GM12801 (cell line): Measurements from ENCODE around the gene MRPS7.

Source experiments
- TF ChIP-seq, protein P1 (sequence below): IDR thresholded peaks from one replicate; pipeline ENCODE4 v1.5.1; 2011; ENCODE audit warnings: control low read depth; ENCODE audit not compliant: insufficient read length; ENCODE audit errors: extremely low read depth

MRPS7 gene

DNA sequence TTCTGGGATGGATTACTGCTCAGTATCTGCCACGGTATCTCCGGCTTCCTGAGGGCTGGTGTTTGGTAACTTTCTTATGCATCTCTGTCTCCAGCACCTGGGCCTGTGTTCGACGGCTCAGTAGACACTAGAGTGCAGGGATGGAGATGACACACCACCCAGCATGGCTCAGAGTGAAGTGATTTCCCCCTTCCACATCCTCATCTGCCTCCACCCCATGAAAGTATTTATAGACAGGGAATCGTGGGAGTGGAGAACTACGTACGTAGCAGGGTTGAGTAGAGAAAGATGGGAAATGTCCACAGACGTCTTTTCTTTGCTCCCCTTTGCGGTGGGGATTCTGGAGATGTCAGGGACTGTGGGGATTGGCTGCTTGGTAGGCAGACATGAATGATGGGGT is 39.4 kb downstream of the MRPS7 start:
- TF ChIP-seq, protein P1, sequence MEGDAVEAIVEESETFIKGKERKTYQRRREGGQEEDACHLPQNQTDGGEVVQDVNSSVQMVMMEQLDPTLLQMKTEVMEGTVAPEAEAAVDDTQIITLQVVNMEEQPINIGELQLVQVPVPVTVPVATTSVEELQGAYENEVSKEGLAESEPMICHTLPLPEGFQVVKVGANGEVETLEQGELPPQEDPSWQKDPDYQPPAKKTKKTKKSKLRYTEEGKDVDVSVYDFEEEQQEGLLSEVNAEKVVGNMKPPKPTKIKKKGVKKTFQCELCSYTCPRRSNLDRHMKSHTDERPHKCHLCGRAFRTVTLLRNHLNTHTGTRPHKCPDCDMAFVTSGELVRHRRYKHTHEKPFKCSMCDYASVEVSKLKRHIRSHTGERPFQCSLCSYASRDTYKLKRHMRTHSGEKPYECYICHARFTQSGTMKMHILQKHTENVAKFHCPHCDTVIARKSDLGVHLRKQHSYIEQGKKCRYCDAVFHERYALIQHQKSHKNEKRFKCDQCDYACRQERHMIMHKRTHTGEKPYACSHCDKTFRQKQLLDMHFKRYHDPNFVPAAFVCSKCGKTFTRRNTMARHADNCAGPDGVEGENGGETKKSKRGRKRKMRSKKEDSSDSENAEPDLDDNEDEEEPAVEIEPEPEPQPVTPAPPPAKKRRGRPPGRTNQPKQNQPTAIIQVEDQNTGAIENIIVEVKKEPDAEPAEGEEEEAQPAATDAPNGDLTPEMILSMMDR = no peak

DNA sequence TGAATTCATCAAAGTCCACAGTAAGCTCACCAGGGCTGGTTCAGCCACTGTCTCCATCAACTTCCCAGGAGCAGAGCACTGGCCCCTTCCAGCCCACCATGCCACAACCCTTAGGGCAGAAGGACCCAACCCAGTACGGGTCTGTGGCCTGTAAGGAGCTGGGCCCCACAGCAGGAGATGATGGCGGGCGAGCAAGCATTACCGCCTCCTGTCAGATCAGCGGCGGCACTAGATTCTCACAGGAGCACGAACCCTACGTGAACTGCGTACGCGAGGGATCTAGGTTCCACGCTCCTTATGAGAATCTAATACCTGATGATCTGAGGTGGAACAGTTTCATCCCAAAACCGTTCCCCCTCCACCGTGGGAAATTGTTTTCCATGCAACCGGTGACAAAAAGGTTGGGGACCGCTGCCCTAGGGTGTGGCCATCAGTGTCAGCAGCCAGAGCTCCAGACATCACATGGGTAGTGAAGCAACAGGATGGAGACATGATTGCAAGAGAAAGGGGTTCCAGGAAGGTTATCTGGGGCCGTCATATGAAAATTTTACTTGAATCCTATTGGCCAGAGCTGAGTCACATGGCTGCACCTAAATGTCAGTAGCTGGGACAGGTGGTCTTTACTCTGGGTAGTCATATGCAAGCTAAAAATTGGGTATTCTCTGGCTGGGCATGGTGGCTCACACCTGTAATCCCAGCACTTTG is 40.0 kb downstream of the MRPS7 start:
- TF ChIP-seq, protein P1 = no peak

DNA sequence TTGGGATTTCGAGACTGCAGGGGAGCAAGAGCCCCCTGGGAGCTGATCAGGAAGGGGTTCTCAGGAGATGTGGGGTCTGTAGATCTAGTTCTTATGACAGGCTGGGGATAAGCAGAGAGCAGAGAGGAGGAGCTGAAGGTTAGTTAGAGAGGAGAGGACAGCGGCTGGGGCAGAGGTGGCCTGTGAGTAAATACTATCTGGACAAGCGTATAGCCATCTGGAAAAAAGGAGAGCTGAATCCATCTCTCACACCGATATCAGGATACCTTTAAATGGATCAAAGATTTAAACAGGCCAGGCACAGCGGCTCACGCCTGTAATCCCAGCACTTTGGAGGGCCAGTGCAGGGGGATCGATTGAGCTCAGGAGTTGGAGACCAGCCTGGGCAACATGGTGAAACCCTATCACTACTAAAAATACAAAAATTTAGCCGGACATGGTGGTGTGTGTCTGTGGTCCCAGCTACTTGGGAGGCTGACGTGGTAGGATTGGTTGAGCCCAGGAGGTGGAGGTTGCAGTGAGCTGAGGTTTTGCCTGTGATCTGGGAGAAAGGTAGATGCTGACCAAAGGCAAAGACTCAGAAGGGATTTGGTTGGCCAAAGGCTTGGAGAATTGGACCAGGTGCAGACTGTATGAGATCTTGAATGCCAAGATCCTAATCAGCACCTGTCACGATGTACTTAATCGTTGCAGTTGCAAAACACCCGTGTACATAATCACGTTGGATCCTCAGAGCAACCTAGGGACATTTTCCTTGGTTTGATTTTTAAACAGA is 46.5 kb downstream of the MRPS7 start:
- TF ChIP-seq, protein P1 = no peak

DNA sequence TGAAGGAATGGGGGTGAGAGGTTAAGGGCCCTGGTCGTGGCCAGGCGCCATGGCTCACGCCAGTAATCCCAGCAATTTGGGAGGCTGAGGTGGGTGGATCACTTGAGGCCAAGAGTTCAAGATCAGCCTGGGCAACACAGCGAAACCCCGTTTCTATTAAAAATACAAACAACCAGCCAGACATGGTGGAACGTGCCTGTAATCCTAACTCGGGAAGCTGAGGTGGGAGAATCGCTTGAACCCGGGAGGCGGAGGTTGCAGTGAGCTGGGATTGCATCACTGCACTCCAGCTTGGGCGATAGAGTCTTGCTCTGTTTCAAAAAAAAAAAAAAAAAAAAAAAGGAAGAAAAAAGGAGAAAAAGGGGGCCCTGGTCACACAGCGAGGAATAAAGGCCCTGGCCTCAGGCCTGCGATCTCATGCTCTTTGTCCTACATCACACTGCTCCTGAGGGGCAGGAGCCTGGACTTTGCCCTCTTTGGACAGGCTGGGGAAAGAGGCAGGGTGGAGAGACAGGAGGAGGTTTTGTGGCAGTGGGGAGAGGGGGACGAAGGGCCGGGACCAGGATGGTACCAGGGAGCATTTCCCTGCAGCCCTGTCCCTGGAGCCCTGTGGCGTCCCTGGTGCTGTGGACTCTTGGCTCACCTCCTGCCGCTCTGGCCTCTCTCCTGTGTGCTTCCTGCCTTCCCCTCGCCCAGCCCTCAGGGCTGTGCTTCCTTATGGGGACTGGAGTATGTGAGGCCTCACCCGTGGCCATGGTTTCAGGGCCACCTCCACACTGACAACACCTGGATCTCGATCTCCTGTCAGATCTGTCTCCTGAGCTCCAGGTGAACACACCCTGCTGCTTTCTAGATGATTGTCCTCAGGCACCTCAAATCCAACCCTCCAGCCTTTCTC is 47.3 kb downstream of the MRPS7 start:
- TF ChIP-seq, protein P1 = no peak

DNA sequence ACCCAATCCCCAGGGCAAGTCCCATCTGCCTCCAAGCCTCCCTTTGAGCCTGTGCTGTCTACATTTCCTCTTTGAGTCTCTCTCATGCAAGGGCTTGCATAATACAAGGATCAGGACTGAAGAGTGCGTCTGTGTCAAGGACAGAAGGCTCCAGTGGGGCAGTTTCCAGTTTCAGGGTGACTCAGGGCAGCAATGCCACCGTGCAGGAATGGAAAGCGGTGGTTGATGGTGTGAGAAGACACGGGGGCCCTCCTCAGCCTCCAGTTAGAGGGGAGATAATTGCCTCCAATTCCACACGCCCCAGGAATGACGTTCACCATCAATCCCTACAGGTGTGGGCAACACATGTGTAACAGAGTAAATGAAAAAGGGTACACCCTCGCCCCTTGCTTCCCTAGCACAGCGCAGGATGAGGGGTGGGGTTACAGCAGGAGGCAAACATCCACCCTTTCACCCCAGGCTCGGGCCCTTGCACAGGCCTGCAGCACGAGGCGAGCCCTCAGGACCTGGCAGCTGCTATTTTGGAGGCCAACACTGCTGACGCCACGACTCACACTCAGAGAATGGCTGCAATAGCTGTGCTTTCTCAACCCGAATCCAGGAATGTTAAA is 52.4 kb downstream of the MRPS7 start:
- TF ChIP-seq, protein P1 = no peak

DNA sequence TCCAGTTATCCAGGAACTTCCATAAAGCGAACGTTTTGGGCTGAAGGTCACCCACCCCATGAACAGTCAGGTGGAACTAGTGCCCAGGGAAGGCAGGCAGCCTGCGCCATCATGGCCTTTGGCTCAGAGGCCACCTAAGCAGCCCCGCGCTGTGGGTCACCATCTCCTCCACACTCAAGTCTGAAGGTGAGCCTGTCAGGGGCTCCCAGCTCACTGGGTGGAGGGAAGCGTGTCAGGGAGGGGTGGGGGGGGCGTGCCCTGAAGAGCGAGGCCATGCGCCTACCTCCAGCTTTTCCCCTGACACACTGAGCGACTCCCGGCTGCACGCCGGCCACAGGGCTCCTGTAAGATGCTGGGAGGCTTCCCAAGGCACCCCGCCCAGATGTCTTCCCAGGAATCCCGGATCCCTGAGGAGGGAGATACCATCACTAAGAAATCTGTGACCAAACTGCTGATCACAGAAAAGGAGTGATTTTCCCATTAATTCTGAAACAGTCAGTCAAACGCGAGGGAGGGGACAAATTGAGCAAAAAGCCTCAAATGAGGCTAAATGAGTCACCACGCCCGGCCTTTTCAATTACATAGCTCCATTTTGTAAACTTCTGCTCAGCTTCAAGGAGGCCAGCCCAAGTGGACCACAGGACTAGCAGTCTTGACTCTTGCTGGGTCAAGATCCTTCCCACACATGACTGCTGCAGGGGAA is 54.0 kb downstream of the MRPS7 start:
- TF ChIP-seq, protein P1 = no peak
